Activated CD4-positive, alpha-beta T cell treated with anti-CD3 and anti-CD28 coated beads, Interleukin-2, Interleukin-4, amounts not matched to agents 100 ng/mL and 50 ng/mL, durations not matched to agents 16 hours and 8 hours (primary cell): ENCODE results near the gene RAB4A.
A peak's percentile ranks its signal among the peaks of the same experiment; 100 is the strongest.

Source experiments
- DNase-seq: peaks from one replicate; pipeline ENCODE4 v3.0.0-alpha.2; 2020; ENCODE audit warnings: low spot score

Gene RAB4A, protein sequence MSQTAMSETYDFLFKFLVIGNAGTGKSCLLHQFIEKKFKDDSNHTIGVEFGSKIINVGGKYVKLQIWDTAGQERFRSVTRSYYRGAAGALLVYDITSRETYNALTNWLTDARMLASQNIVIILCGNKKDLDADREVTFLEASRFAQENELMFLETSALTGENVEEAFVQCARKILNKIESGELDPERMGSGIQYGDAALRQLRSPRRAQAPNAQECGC

DNA sequence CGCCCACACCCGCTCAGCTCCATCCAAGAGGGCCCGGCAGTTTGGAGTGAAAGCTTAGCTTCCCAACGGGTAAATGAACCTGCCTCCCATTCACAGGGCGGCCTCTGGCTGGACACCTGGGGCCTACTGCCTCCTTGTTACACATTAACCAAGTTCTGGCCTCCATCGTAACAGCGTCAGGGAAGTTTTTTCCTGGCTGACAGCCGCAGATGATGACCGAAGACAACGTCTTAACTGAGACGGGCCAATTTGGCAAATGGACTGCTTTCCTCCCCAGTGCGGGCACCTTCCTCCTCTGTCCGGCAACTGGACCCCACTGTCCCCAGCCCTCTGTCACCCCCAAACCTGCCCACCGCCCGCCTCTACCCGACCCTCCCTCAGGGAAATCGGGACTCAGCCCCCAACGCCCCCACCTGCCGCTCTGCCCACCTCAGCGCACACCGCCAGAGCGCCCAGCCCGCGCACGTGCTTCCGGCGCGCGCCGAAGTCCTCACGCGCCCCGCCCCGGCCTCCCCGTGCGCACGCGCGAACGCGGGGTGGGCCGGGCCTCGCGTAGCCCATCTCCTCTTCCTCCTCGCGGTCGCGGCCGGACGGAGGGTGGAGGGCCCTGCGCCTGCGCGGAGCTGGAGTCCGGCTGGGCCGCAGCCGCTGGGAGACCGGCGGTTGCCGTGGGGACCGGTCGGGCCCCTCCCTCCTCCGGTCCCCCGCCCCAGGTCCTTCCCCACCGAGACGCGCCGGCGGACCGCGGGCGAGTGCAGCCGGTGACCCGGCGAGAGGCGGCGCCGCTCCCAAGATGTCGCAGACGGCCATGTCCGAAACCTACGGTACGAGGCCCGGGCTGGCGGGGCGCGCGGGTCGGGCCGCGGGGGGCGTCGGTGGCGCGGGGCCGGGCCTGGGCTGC lies at the start of gene RAB4A:
Gene RAB4A, plus strand, starts transcription at position 565 of the 901 bp plus-strand sequence. Its CDS starts 229 bp downstream, at position 794.
- peak; percentile 84 for DNase-seq

- no peak for DNase-seq
These were observed 48.8 kb upstream of the RAB4A start for GRCh38 chr1:229222081-229222480.

- no peak for DNase-seq
These were observed 47.4 kb upstream of the RAB4A start for GRCh38 chr1:229223498-229223897.

DNA sequence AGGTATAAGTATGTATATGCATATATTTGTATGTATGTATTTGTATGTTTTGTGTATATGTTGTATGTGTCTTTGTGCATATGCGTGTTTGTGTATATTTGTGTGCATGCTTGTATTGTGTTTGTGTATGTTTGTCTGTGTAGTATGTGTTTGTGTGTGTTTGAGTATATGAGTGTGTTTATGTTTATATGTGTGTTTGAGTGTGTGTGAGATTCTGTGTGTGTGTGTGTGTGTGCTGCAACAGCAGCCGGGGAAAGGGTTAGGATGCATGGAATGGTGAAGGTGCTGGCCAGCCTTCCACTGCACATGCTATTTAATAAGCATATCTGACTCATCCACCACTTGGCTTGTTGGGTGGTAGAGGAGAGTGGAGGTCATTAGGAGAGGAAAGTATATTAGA lies 46.6 kb upstream of the RAB4A start:
- DNase-seq, result no peak

GRCh38 chr1:229225331-229225782 lies 45.6 kb upstream of the RAB4A start:
- DNase-seq, result no peak

- no peak for DNase-seq
These were observed 44.1 kb upstream of the RAB4A start for GRCh38 chr1:229226796-229227195.

- peak; percentile 80 for DNase-seq
These were observed 43.5 kb upstream of the RAB4A start for GRCh38 chr1:229227298-229227919.

GRCh38 chr1:229228522-229228921 lies 42.4 kb upstream of the RAB4A start:
- DNase-seq, result no peak

- no peak for DNase-seq
These were observed 41.7 kb upstream of the RAB4A start for GRCh38 chr1:229229137-229229720.

- DNase-seq, result no peak
These were observed 41.2 kb upstream of the RAB4A start for GRCh38 chr1:229229721-229230139.

DNA sequence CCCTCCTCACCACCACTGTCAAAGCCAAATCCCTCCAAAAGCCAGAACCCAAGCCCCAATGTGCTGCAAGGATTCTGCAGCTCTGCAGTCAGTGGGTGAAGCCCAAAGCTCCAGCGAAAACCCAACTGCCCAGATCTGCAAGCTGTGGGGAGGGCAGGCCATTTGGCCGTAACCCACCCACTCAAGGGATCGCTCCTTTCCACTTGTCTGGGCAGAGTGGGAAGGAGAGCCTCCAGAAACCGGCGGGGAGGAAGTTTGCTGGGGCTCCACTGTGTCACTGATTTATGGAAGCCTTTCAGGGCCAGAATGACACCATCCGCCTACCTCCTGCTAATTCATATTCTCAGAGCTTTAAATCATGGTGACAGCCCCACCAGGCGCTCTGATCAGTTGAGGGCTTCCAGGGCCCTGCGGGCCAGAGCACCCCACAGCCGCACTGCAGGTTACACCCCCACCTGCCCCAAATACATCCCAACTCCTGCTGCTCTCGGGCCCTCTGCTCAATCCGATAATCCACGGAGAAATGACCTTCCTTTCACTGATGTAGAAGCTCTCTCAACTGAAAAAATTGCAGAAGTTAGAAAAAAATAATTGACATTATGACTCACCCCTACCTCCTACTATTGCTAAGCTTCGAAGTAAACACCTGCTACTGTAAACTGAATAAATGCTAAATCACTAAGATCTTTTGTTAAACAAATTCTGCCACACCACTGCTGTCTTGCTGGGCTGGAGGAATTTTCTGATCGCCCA lies 40.6 kb upstream of the RAB4A start:
- no peak for DNase-seq

GRCh38 chr1:229230893-229231753 lies 39.8 kb upstream of the RAB4A start:
- DNase-seq, result no peak

DNA sequence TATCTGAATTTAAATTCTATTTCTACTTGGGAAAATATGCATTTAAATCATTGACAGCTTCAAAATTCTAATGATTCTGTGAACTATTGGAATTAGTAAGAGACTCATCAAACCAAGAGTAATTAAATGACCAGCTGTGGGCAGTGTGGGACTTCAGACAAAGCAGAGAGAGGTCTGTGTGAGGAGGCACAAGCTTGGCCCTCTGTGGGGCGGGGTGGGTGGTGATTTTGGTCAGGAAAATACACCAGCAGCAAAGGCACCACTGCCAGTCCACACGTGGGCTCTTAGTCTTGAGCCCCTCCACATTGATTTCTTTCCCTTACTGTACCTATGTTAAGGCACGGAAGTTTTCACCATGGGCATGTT lies 39.2 kb upstream of the RAB4A start:
- DNase-seq, result no peak

DNA sequence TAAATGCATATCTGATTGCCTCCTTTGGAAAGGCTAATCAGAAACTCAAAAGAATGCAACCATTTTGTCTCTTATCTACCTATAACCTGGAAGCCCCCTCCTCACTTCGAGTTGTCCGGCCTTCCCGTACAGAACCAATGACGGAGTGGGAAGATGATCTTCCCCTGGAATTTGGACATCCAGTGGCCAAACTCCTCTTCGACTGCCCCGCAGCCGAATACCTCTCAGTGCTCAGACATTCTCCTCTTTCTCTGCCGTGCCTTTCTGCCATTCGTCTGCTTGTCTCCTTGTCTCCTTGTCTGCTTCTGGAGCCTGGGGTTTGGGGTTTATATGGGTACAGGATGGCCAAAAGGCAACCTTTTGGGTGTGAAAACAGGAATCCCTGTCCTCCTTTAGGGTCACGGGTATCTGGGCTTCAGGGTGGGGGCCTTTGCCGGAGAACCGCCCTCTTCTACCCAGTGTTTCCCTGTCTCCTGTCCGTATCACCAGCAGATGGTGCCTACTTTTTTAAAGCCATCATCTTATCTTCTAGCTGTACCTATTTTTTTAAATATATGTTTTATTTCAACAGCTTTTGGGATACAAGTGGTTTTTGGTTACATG lies 35.9 kb upstream of the RAB4A start:
- no peak for DNase-seq

- no peak for DNase-seq
These were observed 33.6 kb upstream of the RAB4A start for GRCh38 chr1:229237320-229237719.

DNA sequence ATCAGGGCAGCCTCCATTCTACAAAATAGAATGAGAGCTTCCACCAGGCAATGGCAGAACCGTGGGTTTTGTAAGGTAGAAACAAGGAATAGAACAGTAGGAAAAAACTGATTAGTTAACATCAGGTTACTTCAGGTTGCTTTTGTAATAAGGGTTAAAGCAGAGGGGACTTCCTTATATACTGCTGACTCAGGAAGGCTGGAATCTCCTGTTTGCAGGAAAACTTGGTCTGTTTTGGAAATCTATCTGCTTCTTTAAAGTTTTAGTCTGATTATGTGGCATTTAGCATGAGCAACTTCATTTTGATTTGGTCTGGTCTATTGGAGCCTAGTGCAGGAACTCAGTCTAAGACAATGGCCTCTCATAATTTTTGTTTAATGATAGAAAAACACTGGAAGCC lies 32.7 kb upstream of the RAB4A start:
- DNase-seq, result no peak

- no peak for DNase-seq
These were observed 32.1 kb upstream of the RAB4A start for GRCh38 chr1:229238674-229239415.

GRCh38 chr1:229240532-229240931 lies 30.4 kb upstream of the RAB4A start:
- no peak for DNase-seq

GRCh38 chr1:229241390-229241789 lies 29.5 kb upstream of the RAB4A start:
- DNase-seq, result no peak

DNA sequence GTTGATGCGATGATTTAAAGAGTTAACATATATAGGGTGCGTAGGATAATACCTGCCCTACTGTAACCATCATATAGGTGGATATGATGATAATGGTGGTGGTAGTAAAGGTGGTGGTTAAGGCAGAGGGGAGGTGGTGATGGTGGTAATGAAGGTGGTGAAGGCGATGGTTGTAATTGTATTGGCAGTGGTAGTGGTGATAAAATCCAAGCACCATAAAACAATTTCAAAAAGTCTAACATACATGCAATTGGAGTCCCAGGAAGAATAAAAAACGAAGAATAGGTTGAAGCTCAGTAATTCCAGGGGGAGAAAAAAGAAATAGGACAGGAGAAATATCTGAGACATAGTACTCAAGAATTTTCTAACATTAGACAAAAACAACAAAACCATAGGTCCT lies 27.3 kb upstream of the RAB4A start:
- no peak for DNase-seq
